ENCODE results near the gene NALCN.

- no peak for TF ChIP-seq EP300 (IDR thresholded peaks at IDR 0.05)
- no peak for TF ChIP-seq CTCF (IDR thresholded peaks at IDR 0.05)
These were observed 83.7 kb downstream of the NALCN start for GRCh38 chr13:101332583-101332982.

Data from suprapubic skin (tissue), 3 donors.